Measurements from ENCODE around the gene PLCB2.

PLCB2 gene

GRCh38 chr15:40270246-40270995 lies 37.3 kb downstream of the PLCB2 start:
- no peak for FAIRE-seq

GRCh38 chr15:40269604-40270003 lies 38.1 kb downstream of the PLCB2 start:
- TF ChIP-seq CTCF (IDR thresholded peaks at IDR 0.05; ENCODE audit: insufficient read depth, missing control alignments), result no peak
- no peak for DNase-seq (ENCODE audit: insufficient read length, low spot score)
- no peak for FAIRE-seq

More at GRCh38 chr15:40270246-40270995, 37.3 kb downstream of the PLCB2 start:
- DNase-seq (ENCODE audit: insufficient read length, low spot score), result no peak
- TF ChIP-seq CTCF (IDR thresholded peaks at IDR 0.05; ENCODE audit: insufficient read depth, missing control alignments), result no peak

- TF ChIP-seq CTCF (IDR thresholded peaks at IDR 0.05; ENCODE audit: insufficient read depth, missing control alignments), result no peak
- FAIRE-seq, result no peak
- no peak for DNase-seq (ENCODE audit: insufficient read length, low spot score)
These were observed 40.1 kb downstream of the PLCB2 start for GRCh38 chr15:40267670-40268069.

GRCh38 chr15:40266828-40267304 lies 40.9 kb downstream of the PLCB2 start:
- no peak for TF ChIP-seq CTCF (IDR thresholded peaks at IDR 0.05; ENCODE audit: insufficient read depth, missing control alignments)
- DNase-seq (ENCODE audit: insufficient read length, low spot score) (no peak), FAIRE-seq (no peak)

- DNase-seq (ENCODE audit: insufficient read length, low spot score), result no peak
- FAIRE-seq, result no peak
- TF ChIP-seq CTCF (IDR thresholded peaks at IDR 0.05; ENCODE audit: insufficient read depth, missing control alignments), result no peak
These were observed 41.9 kb downstream of the PLCB2 start for GRCh38 chr15:40265875-40266274.

- FAIRE-seq (no peak), DNase-seq (ENCODE audit: insufficient read length, low spot score) (no peak)
- no peak for TF ChIP-seq CTCF (IDR thresholded peaks at IDR 0.05; ENCODE audit: insufficient read depth, missing control alignments)
These were observed 42.4 kb downstream of the PLCB2 start for GRCh38 chr15:40265355-40265754.

Measured in D721Med (cell line).